GM12878 (cell line): Measurements from ENCODE around the gene MNAT1. TPM values are rescaled to one million over a fixed set of nuclear protein-coding genes. Genes with fewer than 3 reads are reported as not detected.

Source experiments
- ATAC-seq: fragments of 200-7000 bp; cut with Tn5 transposase; 3 replicates; pipeline ENCODE4 v1.9.1; 2020; ENCODE audit warnings: mild to moderate bottlenecking, moderate library complexity
- BruUV-seq: library from RNA; stranded (reverse); fragments of 400-500 nt; replicated peaks from 2 replicates; lab custom pipeline; 2021; lab: Mats Ljungman, UMichigan
- CTCF ChIA-PET: fragments of 300-600 bp; sonication (Branson Sonifier 250); formaldehyde crosslinking; extraction: SDS; loops from one replicate; lab custom pipeline; 2021; ENCODE audit warnings: inconsistent platforms; lab: Yijun Ruan, JAX
- POLR2A ChIA-PET: fragments of 350-600 bp; formaldehyde crosslinking; extraction: SDS; loops from one replicate; lab custom pipeline; 2021; ENCODE audit warnings: inconsistent platforms; lab: Charles Lee
- RAD21 ChIA-PET: fragments of 300-600 bp; sonication (Branson Sonifier 250); formaldehyde crosslinking; loops from one replicate; lab custom pipeline; 2023; ENCODE audit warnings: antibody characterized with exemption; ENCODE audit not compliant: unreplicated experiment; lab: Charles Lee
- SMC1A ChIA-PET: fragments of 300-600 bp; sonication (Branson Sonifier 250); formaldehyde crosslinking; loops from one replicate; lab custom pipeline; 2023; ENCODE audit not compliant: unreplicated experiment, uncharacterized antibody; lab: Charles Lee
- DNase-seq: peaks from one replicate; pipeline ENCODE4 v3.0.0-alpha.2; 2011; ENCODE audit warnings: low read depth, low spot score
- FAIRE-seq: peaks from 3 replicates; lab custom pipeline; 2011; peaks lifted over from hg19 to GRCh38; lab: Jason Lieb, UNC
- H2AFZ ChIP-seq: 2 replicates; pipeline ENCODE4 v1.6.0; 2011; ENCODE audit warnings: low read depth, low read length, control low read depth; ENCODE audit not compliant: control insufficient read depth
- H3K27ac ChIP-seq: 2 replicates; pipeline ENCODE4 v1.5.1; 2011; ENCODE audit warnings: control low read depth; ENCODE audit not compliant: control insufficient read depth, insufficient read depth
- H3K27me3 ChIP-seq, 2 experiments: replicated peaks in 1 of 2; 2 replicates each; pipeline versions ENCODE4 v1.6.0 to v1.6.1; 2011; ENCODE audit warnings: low read length in 1 of 2; ENCODE audit not compliant: control insufficient read depth in 2 of 2, insufficient read depth in 2 of 2
- H3K36me3 ChIP-seq, 2 experiments: 2 replicates each; pipeline ENCODE4 v1.5.1; 2011; ENCODE audit warnings: low read length in 1 of 2; ENCODE audit not compliant: control insufficient read depth in 2 of 2, insufficient read depth in 2 of 2
- H3K4me1 ChIP-seq: 2 replicates; pipeline ENCODE4 v1.6.1; 2011; ENCODE audit warnings: mild to moderate bottlenecking, low read length, moderate library complexity, mixed read lengths; ENCODE audit not compliant: control insufficient read depth, insufficient read depth
- H3K4me2 ChIP-seq: 2 replicates; pipeline ENCODE4 v1.6.0; 2011; ENCODE audit warnings: control low read depth; ENCODE audit not compliant: control insufficient read depth, insufficient read depth
- H3K4me3 ChIP-seq: fragments of 200-600 bp; sonication (generic); 2 replicates; pipeline ENCODE4 v1.5.1; 2016
- H3K79me2 ChIP-seq: 2 replicates; pipeline ENCODE4 v1.6.0; 2011; ENCODE audit warnings: low read length; ENCODE audit not compliant: control insufficient read depth, insufficient read depth
- H3K9ac ChIP-seq: 2 replicates; pipeline ENCODE4 v1.8.0; 2011; ENCODE audit warnings: low read length, control low read depth, mixed read lengths; ENCODE audit not compliant: control insufficient read depth, insufficient read depth
- H3K9me3 ChIP-seq: replicated peaks from 3 replicates; pipeline ENCODE4 v1.5.1; 2011; ENCODE audit warnings: mild to moderate bottlenecking, low read length; ENCODE audit not compliant: control insufficient read depth, insufficient read depth
- H4K20me1 ChIP-seq: 2 replicates; pipeline ENCODE4 v1.6.0; 2011; ENCODE audit not compliant: control insufficient read depth, insufficient read depth
- ATF3 ChIP-seq: IDR thresholded peaks from 2 replicates; pipeline ENCODE4 v1.6.1; 2011; ENCODE audit warnings: low read depth, mild to moderate bottlenecking, low read length, moderate library complexity, borderline replicate concordance; ENCODE audit errors: extremely low read depth
- CHD4 ChIP-seq: fragments of 200-600 bp; sonication (generic); IDR thresholded peaks from 2 replicates; pipeline ENCODE4 v1.6.1; 2016; ENCODE audit warnings: mild to moderate bottlenecking
- ELK1 ChIP-seq: IDR thresholded peaks from 2 replicates; pipeline ENCODE4 v1.6.1; 2012; ENCODE audit warnings: low read depth, low read length, improper control_type of control experiment
- IRF4 ChIP-seq: IDR thresholded peaks from 2 replicates; pipeline ENCODE4 v1.6.1; 2011; ENCODE audit warnings: low read depth, low read length
- MYB ChIP-seq: fragments of 150-350 bp; IDR thresholded peaks from 2 replicates; pipeline ENCODE4 v1.6.1; 2014; ENCODE audit warnings: mild to moderate bottlenecking, low read depth, low read length, borderline replicate concordance
- NR2C2 ChIP-seq: IDR thresholded peaks from 2 replicates; pipeline ENCODE4 v1.6.1; 2011; ENCODE audit warnings: borderline replicate concordance, low read depth; ENCODE audit not compliant: control insufficient read depth, insufficient read length
- PAX5 ChIP-seq: IDR thresholded peaks from 2 replicates; pipeline ENCODE4 v1.6.1; 2011; ENCODE audit warnings: low read depth, low read length, borderline replicate concordance
- RAD21 ChIP-seq: IDR thresholded peaks from 2 replicates; pipeline ENCODE4 v1.6.1; 2011; ENCODE audit warnings: mild to moderate bottlenecking, low read depth, low read length, moderate library complexity; ENCODE audit not compliant: insufficient read depth
- RB1 ChIP-seq: fragments of 450-650 bp; formaldehyde crosslinking; IDR thresholded peaks from 2 replicates; pipeline ENCODE4 v1.6.1; 2017; ENCODE audit warnings: mild to moderate bottlenecking, borderline replicate concordance
- RBBP5 ChIP-seq: fragments of 200-600 bp; sonication (generic); conservative IDR thresholded peaks from 2 replicates; pipeline ENCODE4 v1.6.1; 2016
- YBX1 ChIP-seq: fragments of 450-650 bp; IDR thresholded peaks from 2 replicates; pipeline ENCODE4 v1.6.1; 2016; ENCODE audit warnings: antibody characterized with exemption
- ZNF217 ChIP-seq: fragments of 450-650 bp; IDR thresholded peaks from 2 replicates; pipeline ENCODE4 v1.6.1; 2017; ENCODE audit warnings: antibody characterized with exemption, mild to moderate bottlenecking
- WGBS: methylation state at CpG from one replicate; pipeline ENCODE4 v1.1.6; 2016; ENCODE audit warnings: low lambda C conversion rate; ENCODE audit not compliant: insufficient replicate concordance, insufficient coverage; ENCODE audit errors: missing lambda C conversion rate; 5-methylcytosine and 5-hydroxymethylcytosine counted together
- in situ Hi-C: fragments of 300-500 bp; cut with MboI; formaldehyde crosslinking; loops from 9 replicates; pipeline ENCODE4 v1.14.3; 2018; ENCODE audit warnings: mixed read lengths
- intact Hi-C: fragments of 100-400 bp; cut with micrococcal nuclease; formaldehyde crosslinking; loops from one replicate; pipeline ENCODE4 v1.14.2; 2022; ENCODE audit not compliant: unreplicated experiment
- polyA plus RNA-seq, 11 experiments: library from polyadenylated mRNA; depleted of rRNA in 4 of 11; unstranded in 6 of 11; stranded (reverse) in 5 of 11; fragments of >200 nt; fragmentation: Nextera tagmentation in 4 of 11; fragmentation: Illumina TruSeq in 1 of 11; extraction: Ambion mirVana in 4 of 11; extraction: Trizol in 1 of 11; gene quantifications; 1 replicate in 1 of 11; 2 replicates in 10 of 11; pipeline versions ENCODE4 v1.2.1 to v1.2.3, GENCODE V29; 2011 to 2016; ENCODE audit warnings: inconsistent platforms in 2 of 11, missing spikeins in 2 of 11, low read depth in 1 of 11
- total RNA-seq, 4 experiments: library from RNA; depleted of rRNA in 3 of 4; stranded (reverse); fragments of >200 nt in 3 of 4; fragmentation: Illumina TruSeq in 1 of 4; extraction: Trizol in 1 of 4; gene quantifications; 2 replicates each; pipeline versions ENCODE4 v1.2.1 to v1.2.3, GENCODE V29; 2013 to 2021

MNAT1 gene
- total and polyA plus RNA-seq, 10 of the 15 experiments (the other 5 are each of a cell fraction or from before 2014, with no cell fraction given): 26.5 to 67.4 (median 40.8) TPM

GRCh38 chr14:60771117-60771516 is 36.6 kb downstream of the MNAT1 start:
- Histone ChIP-seq H3K36me3 (no peaks in the 10 kb centered on the region), H4K20me1 (no peaks in the 10 kb centered on the region), H2AFZ (no peak overlapping the region), H3K27me3 (no peaks in the 10 kb centered on the region), H3K4me1 (no peaks in the 10 kb centered on the region), H3K4me3 (no peak overlapping the region), H3K9ac (no peak overlapping the region), H3K27ac (no peak overlapping the region), H3K79me2 (no peaks in the 10 kb centered on the region), H3K9me3 (no peaks in the 10 kb centered on the region), H3K4me2 (no peak overlapping the region)
- ChIA-PET CTCF (no interaction called here), RAD21 (no interaction called here), SMC1A (no interaction called here), POLR2A (no interaction called here)
- BruUV-seq: no TSS peak
- no peak for TF ChIP-seq NR2C2
- TF ChIP-seq ZNF217: no peak
- no peak for TF ChIP-seq YBX1
- no peak for TF ChIP-seq RB1
- no peak for TF ChIP-seq ELK1
- no peak for TF ChIP-seq PAX5
- no peak for TF ChIP-seq IRF4
- TF ChIP-seq CHD4: no peak
- TF ChIP-seq RBBP5: no peak
- no peak for TF ChIP-seq MYB
- no peak for TF ChIP-seq RAD21
- TF ChIP-seq ATF3: no peak
- in situ Hi-C loops (no loop called here), intact Hi-C loops (no loop called here)
- 50% methylated on average over 2 of the region's 2 CpGs for WGBS
- FAIRE-seq (no peak), DNase-seq (no peak), ATAC-seq (no peak)
